GM23338 (cell line): Measurements from ENCODE around the gene TMCC1. TPM values are rescaled to one million over a fixed set of nuclear protein-coding genes. Genes with fewer than 3 reads are reported as not detected.

Experiments
- ATAC-seq: fragments of 200-7000 bp; cut with Tn5 transposase; 3 replicates; pipeline ENCODE4 v1.9.1; 2020
- DNase-seq: peaks from one replicate; pipeline ENCODE4 v3.0.0-alpha.2; 2015; ENCODE audit warnings: low spot score
- H2AFZ ChIP-seq: fragments of 200-600 bp; sonication (generic); 2 replicates; pipeline ENCODE4 v1.8.0; 2016; ENCODE audit warnings: antibody characterized with exemption, mild to moderate bottlenecking, moderate library complexity
- H3F3A ChIP-seq: fragments of 200-600 bp; sonication (generic); replicated peaks from 2 replicates; pipeline ENCODE4 v1.8.0; 2017; ENCODE audit warnings: antibody characterized with exemption, mixed run types, low read depth
- H3K27ac ChIP-seq: fragments of 200-600 bp; sonication (generic); 2 replicates; pipeline ENCODE4 v1.6.1; 2016; ENCODE audit warnings: low read depth
- H3K27me3 ChIP-seq: fragments of 200-600 bp; sonication (generic); 2 replicates; pipeline ENCODE4 v1.8.0; 2016; ENCODE audit warnings: mild to moderate bottlenecking, mixed run types, moderate library complexity; ENCODE audit not compliant: insufficient read depth
- H3K36me3 ChIP-seq: fragments of 200-600 bp; sonication (generic); 2 replicates; pipeline ENCODE4 v1.8.0; 2016; ENCODE audit warnings: mild to moderate bottlenecking; ENCODE audit not compliant: insufficient read depth
- H3K4me1 ChIP-seq: fragments of 200-600 bp; sonication (generic); 2 replicates; pipeline ENCODE4 v1.8.0; 2016; ENCODE audit warnings: mild to moderate bottlenecking, moderate library complexity; ENCODE audit not compliant: insufficient read depth
- H3K4me2 ChIP-seq: fragments of 200-600 bp; sonication (generic); 2 replicates; pipeline ENCODE4 v1.7.1; 2017; ENCODE audit warnings: mixed run types
- H3K4me3 ChIP-seq: fragments of 200-600 bp; sonication (generic); 2 replicates; pipeline ENCODE4 v1.6.1; 2016; ENCODE audit warnings: mixed run types
- H3K79me2 ChIP-seq: fragments of 200-600 bp; sonication (generic); replicated peaks from 2 replicates; pipeline ENCODE4 v1.8.0; 2017; ENCODE audit warnings: mild to moderate bottlenecking; ENCODE audit not compliant: insufficient read depth
- H3K9me2 ChIP-seq: fragments of 200-600 bp; sonication (generic); 2 replicates; pipeline ENCODE4 v1.8.0; 2017; ENCODE audit not compliant: insufficient read depth
- H4K20me1 ChIP-seq: fragments of 200-600 bp; sonication (generic); replicated peaks from 2 replicates; pipeline ENCODE4 v1.8.0; 2017; ENCODE audit warnings: mild to moderate bottlenecking; ENCODE audit not compliant: insufficient read depth
- H3K27ac Mint-ChIP-seq: 2 replicates; pipeline ENCODE4 v1.8.0; 2020; ENCODE audit warnings: inconsistent platforms, mild to moderate bottlenecking, moderate library complexity, mixed read lengths
- H3K27me3 Mint-ChIP-seq: 3 replicates; pipeline ENCODE4 v1.8.0; 2022; ENCODE audit warnings: low read depth, mild to moderate bottlenecking, moderate library complexity, mixed read lengths, inconsistent platforms; ENCODE audit not compliant: insufficient read depth, poor library complexity
- H3K36me3 Mint-ChIP-seq: 3 replicates; pipeline ENCODE4 v1.8.0; 2021; ENCODE audit warnings: low read depth, mild to moderate bottlenecking, inconsistent platforms, moderate library complexity, mixed read lengths
- H3K4me1 Mint-ChIP-seq: 3 replicates; pipeline ENCODE4 v1.8.0; 2020; ENCODE audit warnings: mild to moderate bottlenecking, inconsistent platforms, mixed read lengths
- H3K4me3 Mint-ChIP-seq: 3 replicates; pipeline ENCODE4 v1.8.0; 2021; ENCODE audit warnings: moderate library complexity, mild to moderate bottlenecking, inconsistent platforms, mixed read lengths
- H3K9me3 Mint-ChIP-seq: 3 replicates; pipeline ENCODE4 v1.8.0; 2020; ENCODE audit warnings: moderate library complexity, mild to moderate bottlenecking, inconsistent platforms, mixed read lengths
- CREB1 ChIP-seq: fragments of 250-450 bp; sonication (Bioruptor Pico); IDR thresholded peaks from 2 replicates; pipeline ENCODE4 v1.5.0; 2020; ENCODE audit warnings: low read depth, mild to moderate bottlenecking, moderate library complexity
- CTCF ChIP-seq, 2 experiments: fragments of 200-600 bp in 1 of 2; sonication (generic) in 1 of 2; conservative IDR thresholded peaks; 2 replicates each; pipeline versions ENCODE4 v1.5.1 to v1.6.1; 2016 to 2017; ENCODE audit warnings: antibody characterized with exemption in 2 of 2, low read depth in 2 of 2, mild to moderate bottlenecking in 2 of 2, moderate library complexity in 1 of 2
- ETS1 ChIP-seq: IDR thresholded peaks from 2 replicates; pipeline ENCODE4 v1.6.1; 2016; ENCODE audit warnings: antibody characterized with exemption
- EZH2 ChIP-seq: fragments of 200-600 bp; sonication (generic); IDR thresholded peaks from one replicate; pipeline ENCODE4 v1.8.0; 2017; ENCODE audit warnings: antibody characterized with exemption, mild to moderate bottlenecking, low read depth; ENCODE audit not compliant: unreplicated experiment
- EZH2phosphoT487 ChIP-seq: fragments of 200-600 bp; sonication (generic); IDR thresholded peaks from one replicate; pipeline ENCODE4 v1.8.1; 2018; ENCODE audit warnings: antibody characterized with exemption; ENCODE audit not compliant: unreplicated experiment
- JUNB ChIP-seq: IDR thresholded peaks from one replicate; pipeline ENCODE4 v1.6.1; 2016; ENCODE audit warnings: antibody characterized with exemption; ENCODE audit not compliant: unreplicated experiment
- NANOG ChIP-seq: IDR thresholded peaks from 2 replicates; pipeline ENCODE4 v1.6.1; 2016; ENCODE audit warnings: antibody characterized with exemption, borderline replicate concordance
- POLR2AphosphoS5 ChIP-seq: IDR thresholded peaks from 2 replicates; pipeline ENCODE4 v1.6.1; 2016; ENCODE audit warnings: antibody characterized with exemption, low read depth
- REST ChIP-seq: IDR thresholded peaks from one replicate; pipeline ENCODE4 v1.6.1; 2018; ENCODE audit warnings: antibody characterized with exemption; ENCODE audit not compliant: unreplicated experiment
- STAT1 ChIP-seq: IDR thresholded peaks from one replicate; pipeline ENCODE4 v1.6.1; 2016; ENCODE audit warnings: antibody characterized with exemption; ENCODE audit not compliant: unreplicated experiment
- ZNF114 ChIP-seq: fragments of 250-450 bp; sonication (Bioruptor Pico); IDR thresholded peaks from 2 replicates; pipeline ENCODE4 v1.5.0; 2020; ENCODE audit warnings: mild to moderate bottlenecking, moderate library complexity
- ZNF331 ChIP-seq: fragments of 250-450 bp; sonication (Bioruptor Pico); IDR thresholded peaks from 2 replicates; pipeline ENCODE4 v1.5.0; 2020; ENCODE audit warnings: low read depth, mild to moderate bottlenecking, moderate library complexity
- ZNF462 ChIP-seq: fragments of 250-450 bp; sonication (Bioruptor Pico); IDR thresholded peaks from 2 replicates; pipeline ENCODE4 v1.5.0; 2020; ENCODE audit warnings: mild to moderate bottlenecking, moderate library complexity
- polyA plus RNA-seq: library from polyadenylated mRNA; unstranded; fragments of >200 nt; fragmentation: Nextera tagmentation; extraction: Ambion mirVana; gene quantifications from 2 replicates; pipeline ENCODE4 v1.2.1, GENCODE V29; 2016
- total RNA-seq: library from RNA; depleted of rRNA; stranded (reverse); fragments of >200 nt; shearing (Covaris generic); gene quantifications from 2 replicates; pipeline ENCODE4 v1.2.3, GENCODE V29; 2014

The TMCC1 gene
- total and polyA plus RNA-seq, 2 experiments from 2014 or later = 8.2 to 18.4 TPM

GRCh38 chr3:129623447-129624118 is 269.9 kb downstream of the TMCC1 start:
- H3K4me1 Mint-ChIP-seq = peaks cover 34% of the 10 kb centered on the region

More at GRCh38 chr3:129623447-129624118, 269.9 kb downstream of the TMCC1 start:
- H3K79me2 ChIP-seq = no peaks in the 10 kb centered on the region
- peaks cover 3% of the 10 kb centered on the region; the same call in 1 of the 2 replicates for H3F3A ChIP-seq
- no peaks in the 10 kb centered on the region; the same call in 2 of the 3 replicates for H3K9me3 Mint-ChIP-seq
- H3K36me3 ChIP-seq = no peaks in the 10 kb centered on the region
- TF ChIP-seq STAT1 = no peak
- TF ChIP-seq NANOG = no peak
- no peak for TF ChIP-seq REST
- TF ChIP-seq ETS1 = no peak
- no peak for TF ChIP-seq POLR2AphosphoS5
- TF ChIP-seq JUNB = no peak
- TF ChIP-seq CREB1 (CRISPR knock-in tag) = no peak
- no peak for TF ChIP-seq CTCF (conservative IDR thresholded peaks at IDR 0.05; ENCODE audit: low read depth in 2 of 2)
- TF ChIP-seq ZNF114 (CRISPR knock-in tag) = no peak
- TF ChIP-seq EZH2phosphoT487 = no peak
- TF ChIP-seq ZNF462 (CRISPR knock-in tag) = no peak
- no peak for TF ChIP-seq EZH2
- TF ChIP-seq ZNF331 (CRISPR knock-in tag) = no peak
- peaks cover 13% of the 10 kb centered on the region for H3K4me1 ChIP-seq
- no peak for DNase-seq
- no peaks in the 10 kb centered on the region for H3K27me3 ChIP-seq
- H3K27ac ChIP-seq = no peak overlapping the region
- no peaks in the 10 kb centered on the region for H3K36me3 Mint-ChIP-seq
- ATAC-seq = no peak
- peaks cover 16% of the 10 kb centered on the region for H3K27me3 Mint-ChIP-seq
- H3K4me3 Mint-ChIP-seq = no peak overlapping the region
- H4K20me1 ChIP-seq = no peaks in the 10 kb centered on the region
- H3K4me3 ChIP-seq = no peak overlapping the region
- no peak overlapping the region for H2AFZ ChIP-seq
- H3K9me2 ChIP-seq = no peaks in the 10 kb centered on the region
- H3K27ac Mint-ChIP-seq = no peak overlapping the region
- H3K4me2 ChIP-seq = no peak overlapping the region
